ENCODE results near the gene OR4D11. TPM values are rescaled to one million over a fixed set of nuclear protein-coding genes. Genes with fewer than 3 reads are reported as not detected.

The OR4D11 gene
- total and polyA plus RNA-seq, 9 of the 15 experiments (the other 6 are each of a cell fraction or from before 2014, with no cell fraction given) = not detected

GRCh38 chr11:59456661-59457060 is 46.7 kb upstream of the OR4D11 start, which contains the start of gene OR4D6 (continued):
- TF ChIP-seq, protein P1, sequence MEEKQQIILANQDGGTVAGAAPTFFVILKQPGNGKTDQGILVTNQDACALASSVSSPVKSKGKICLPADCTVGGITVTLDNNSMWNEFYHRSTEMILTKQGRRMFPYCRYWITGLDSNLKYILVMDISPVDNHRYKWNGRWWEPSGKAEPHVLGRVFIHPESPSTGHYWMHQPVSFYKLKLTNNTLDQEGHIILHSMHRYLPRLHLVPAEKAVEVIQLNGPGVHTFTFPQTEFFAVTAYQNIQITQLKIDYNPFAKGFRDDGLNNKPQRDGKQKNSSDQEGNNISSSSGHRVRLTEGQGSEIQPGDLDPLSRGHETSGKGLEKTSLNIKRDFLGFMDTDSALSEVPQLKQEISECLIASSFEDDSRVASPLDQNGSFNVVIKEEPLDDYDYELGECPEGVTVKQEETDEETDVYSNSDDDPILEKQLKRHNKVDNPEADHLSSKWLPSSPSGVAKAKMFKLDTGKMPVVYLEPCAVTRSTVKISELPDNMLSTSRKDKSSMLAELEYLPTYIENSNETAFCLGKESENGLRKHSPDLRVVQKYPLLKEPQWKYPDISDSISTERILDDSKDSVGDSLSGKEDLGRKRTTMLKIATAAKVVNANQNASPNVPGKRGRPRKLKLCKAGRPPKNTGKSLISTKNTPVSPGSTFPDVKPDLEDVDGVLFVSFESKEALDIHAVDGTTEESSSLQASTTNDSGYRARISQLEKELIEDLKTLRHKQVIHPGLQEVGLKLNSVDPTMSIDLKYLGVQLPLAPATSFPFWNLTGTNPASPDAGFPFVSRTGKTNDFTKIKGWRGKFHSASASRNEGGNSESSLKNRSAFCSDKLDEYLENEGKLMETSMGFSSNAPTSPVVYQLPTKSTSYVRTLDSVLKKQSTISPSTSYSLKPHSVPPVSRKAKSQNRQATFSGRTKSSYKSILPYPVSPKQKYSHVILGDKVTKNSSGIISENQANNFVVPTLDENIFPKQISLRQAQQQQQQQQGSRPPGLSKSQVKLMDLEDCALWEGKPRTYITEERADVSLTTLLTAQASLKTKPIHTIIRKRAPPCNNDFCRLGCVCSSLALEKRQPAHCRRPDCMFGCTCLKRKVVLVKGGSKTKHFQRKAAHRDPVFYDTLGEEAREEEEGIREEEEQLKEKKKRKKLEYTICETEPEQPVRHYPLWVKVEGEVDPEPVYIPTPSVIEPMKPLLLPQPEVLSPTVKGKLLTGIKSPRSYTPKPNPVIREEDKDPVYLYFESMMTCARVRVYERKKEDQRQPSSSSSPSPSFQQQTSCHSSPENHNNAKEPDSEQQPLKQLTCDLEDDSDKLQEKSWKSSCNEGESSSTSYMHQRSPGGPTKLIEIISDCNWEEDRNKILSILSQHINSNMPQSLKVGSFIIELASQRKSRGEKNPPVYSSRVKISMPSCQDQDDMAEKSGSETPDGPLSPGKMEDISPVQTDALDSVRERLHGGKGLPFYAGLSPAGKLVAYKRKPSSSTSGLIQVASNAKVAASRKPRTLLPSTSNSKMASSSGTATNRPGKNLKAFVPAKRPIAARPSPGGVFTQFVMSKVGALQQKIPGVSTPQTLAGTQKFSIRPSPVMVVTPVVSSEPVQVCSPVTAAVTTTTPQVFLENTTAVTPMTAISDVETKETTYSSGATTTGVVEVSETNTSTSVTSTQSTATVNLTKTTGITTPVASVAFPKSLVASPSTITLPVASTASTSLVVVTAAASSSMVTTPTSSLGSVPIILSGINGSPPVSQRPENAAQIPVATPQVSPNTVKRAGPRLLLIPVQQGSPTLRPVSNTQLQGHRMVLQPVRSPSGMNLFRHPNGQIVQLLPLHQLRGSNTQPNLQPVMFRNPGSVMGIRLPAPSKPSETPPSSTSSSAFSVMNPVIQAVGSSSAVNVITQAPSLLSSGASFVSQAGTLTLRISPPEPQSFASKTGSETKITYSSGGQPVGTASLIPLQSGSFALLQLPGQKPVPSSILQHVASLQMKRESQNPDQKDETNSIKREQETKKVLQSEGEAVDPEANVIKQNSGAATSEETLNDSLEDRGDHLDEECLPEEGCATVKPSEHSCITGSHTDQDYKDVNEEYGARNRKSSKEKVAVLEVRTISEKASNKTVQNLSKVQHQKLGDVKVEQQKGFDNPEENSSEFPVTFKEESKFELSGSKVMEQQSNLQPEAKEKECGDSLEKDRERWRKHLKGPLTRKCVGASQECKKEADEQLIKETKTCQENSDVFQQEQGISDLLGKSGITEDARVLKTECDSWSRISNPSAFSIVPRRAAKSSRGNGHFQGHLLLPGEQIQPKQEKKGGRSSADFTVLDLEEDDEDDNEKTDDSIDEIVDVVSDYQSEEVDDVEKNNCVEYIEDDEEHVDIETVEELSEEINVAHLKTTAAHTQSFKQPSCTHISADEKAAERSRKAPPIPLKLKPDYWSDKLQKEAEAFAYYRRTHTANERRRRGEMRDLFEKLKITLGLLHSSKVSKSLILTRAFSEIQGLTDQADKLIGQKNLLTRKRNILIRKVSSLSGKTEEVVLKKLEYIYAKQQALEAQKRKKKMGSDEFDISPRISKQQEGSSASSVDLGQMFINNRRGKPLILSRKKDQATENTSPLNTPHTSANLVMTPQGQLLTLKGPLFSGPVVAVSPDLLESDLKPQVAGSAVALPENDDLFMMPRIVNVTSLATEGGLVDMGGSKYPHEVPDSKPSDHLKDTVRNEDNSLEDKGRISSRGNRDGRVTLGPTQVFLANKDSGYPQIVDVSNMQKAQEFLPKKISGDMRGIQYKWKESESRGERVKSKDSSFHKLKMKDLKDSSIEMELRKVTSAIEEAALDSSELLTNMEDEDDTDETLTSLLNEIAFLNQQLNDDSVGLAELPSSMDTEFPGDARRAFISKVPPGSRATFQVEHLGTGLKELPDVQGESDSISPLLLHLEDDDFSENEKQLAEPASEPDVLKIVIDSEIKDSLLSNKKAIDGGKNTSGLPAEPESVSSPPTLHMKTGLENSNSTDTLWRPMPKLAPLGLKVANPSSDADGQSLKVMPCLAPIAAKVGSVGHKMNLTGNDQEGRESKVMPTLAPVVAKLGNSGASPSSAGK (IDR thresholded peaks at IDR 0.05) = no peak
- TF ChIP-seq PRDM10 (IDR thresholded peaks at IDR 0.05; ENCODE audit: partially characterized antibody) (no peak), MTF1 (CRISPR knock-in tag; IDR thresholded peaks at IDR 0.05; ENCODE audit: borderline replicate concordance) (no peak), SNAPC5 (CRISPR knock-in tag; IDR thresholded peaks at IDR 0.05) (no peak), RBM14 (IDR thresholded peaks at IDR 0.05; ENCODE audit: borderline replicate concordance, insufficient read depth, low read depth, low read length) (no peak), ZBTB8A (IDR thresholded peaks at IDR 0.05; ENCODE audit: partially characterized antibody) (no peak), BMI1 (IDR thresholded peaks at IDR 0.05; ENCODE audit: low read length) (no peak), RCOR1 (IDR thresholded peaks at IDR 0.05; ENCODE audit: borderline replicate concordance in 1 of 2, low read depth in 2 of 2, low read length in 2 of 2) (no peak), E2F5 (CRISPR knock-in tag; IDR thresholded peaks at IDR 0.05) (no peak)
- TF ChIP-seq, protein P2, sequence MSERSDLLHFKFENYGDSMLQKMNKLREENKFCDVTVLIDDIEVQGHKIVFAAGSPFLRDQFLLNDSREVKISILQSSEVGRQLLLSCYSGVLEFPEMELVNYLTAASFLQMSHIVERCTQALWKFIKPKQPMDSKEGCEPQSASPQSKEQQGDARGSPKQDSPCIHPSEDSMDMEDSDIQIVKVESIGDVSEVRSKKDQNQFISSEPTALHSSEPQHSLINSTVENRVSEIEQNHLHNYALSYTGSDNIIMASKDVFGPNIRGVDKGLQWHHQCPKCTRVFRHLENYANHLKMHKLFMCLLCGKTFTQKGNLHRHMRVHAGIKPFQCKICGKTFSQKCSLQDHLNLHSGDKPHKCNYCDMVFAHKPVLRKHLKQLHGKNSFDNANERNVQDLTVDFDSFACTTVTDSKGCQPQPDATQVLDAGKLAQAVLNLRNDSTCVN (CRISPR knock-in tag; IDR thresholded peaks at IDR 0.05) = no peak

All from K562 (cell line).